ENCODE data around the gene EPHA8.

EPHA8 gene

GRCh38 chr1:22638476-22639234, 75.4 kb downstream of the EPHA8 start:
- no peak for TF ChIP-seq CTCF (IDR thresholded peaks at IDR 0.05; ENCODE audit: low read depth, low read length, missing control alignments)
- no peak overlapping the region for H3K4me3 ChIP-seq (ENCODE audit: low read depth, low read length)
- DNase-seq (ENCODE audit: low read depth): no peak

DNA sequence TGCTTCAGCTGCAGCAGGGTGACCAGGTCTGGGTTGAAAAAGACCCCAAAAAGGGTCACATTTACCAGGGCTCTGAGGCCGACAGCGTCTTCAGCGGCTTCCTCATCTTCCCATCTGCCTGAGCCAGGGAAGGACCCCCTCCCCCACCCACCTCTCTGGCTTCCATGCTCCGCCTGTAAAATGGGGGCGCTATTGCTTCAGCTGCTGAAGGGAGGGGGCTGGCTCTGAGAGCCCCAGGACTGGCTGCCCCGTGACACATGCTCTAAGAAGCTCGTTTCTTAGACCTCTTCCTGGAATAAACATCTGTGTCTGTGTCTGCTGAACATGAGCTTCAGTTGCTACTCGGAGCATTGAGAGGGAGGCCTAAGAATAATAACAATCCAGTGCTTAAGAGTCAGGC, 76.0 kb downstream of the EPHA8 start:
- TF ChIP-seq CTCF (IDR thresholded peaks at IDR 0.05; ENCODE audit: low read depth, low read length, missing control alignments): no peak
- no peak overlapping the region for H3K4me3 ChIP-seq (ENCODE audit: low read depth, low read length)
- DNase-seq (ENCODE audit: low read depth): no peak

- TF ChIP-seq CTCF (IDR thresholded peaks at IDR 0.05; ENCODE audit: low read depth, low read length, missing control alignments): no peak
- no peak overlapping the region for H3K4me3 ChIP-seq (ENCODE audit: low read depth, low read length)
- no peak for DNase-seq (ENCODE audit: low read depth)
Measured at GRCh38 chr1:22641247-22641646, 78.0 kb downstream of the EPHA8 start.

DNA sequence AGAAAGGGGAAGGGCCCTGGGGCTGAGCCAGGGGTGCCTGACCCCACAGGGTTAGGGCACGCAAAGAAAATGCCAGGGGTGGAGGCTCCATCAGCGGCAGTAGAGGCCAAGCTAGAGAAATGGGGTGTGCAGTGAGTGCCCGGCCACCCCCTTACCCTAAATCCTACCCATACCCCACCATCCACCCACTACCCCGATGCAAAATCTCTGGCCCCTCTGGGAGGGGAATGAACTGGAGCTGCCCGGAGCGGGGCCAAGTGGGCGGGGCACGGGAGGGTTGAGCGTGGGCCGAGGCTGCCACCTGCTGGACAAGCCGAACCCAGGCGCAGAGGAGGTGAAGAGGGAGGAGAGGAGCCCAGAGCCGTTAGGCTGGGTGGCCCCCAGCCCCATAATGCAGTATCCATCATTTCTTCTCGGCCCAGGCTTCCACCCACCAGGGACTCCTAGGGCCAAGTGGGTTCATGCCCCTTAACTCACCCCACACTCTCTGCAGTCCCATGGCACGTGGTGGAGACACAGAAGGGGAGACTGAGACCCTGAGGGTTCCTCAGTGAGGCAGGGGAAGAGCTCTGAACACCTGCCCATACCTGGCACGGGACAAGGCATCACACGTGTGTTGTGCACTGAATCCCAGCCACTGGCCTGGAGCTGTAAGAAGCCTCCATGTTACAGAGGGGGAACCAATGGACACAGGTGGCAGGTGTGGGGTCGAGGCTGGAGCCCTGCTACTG, 78.8 kb downstream of the EPHA8 start:
- peak; percentile 85 for TF ChIP-seq CTCF (IDR thresholded peaks at IDR 0.05; ENCODE audit: low read depth, low read length, missing control alignments)
- H3K4me3 ChIP-seq (ENCODE audit: low read depth, low read length): no peak overlapping the region
- no peak for DNase-seq (ENCODE audit: low read depth)

GRCh38 chr1:22643381-22643780, 80.1 kb downstream of the EPHA8 start, which contains the start of gene C1QC:
C1QC (plus strand) TSS chr1:22643633; CDS start chr1:22644024, 391 bp downstream.
- no peak for DNase-seq (ENCODE audit: low read depth)
- no peak for TF ChIP-seq CTCF (IDR thresholded peaks at IDR 0.05; ENCODE audit: low read depth, low read length, missing control alignments)
- no peak within 1 kb of the TSS for H3K4me3 ChIP-seq (ENCODE audit: low read depth, low read length)

GRCh38 chr1:22643928-22644327, 80.6 kb downstream of the EPHA8 start:
- no peak overlapping the region for H3K4me3 ChIP-seq (ENCODE audit: low read depth, low read length)
- DNase-seq (ENCODE audit: low read depth): no peak
- no peak for TF ChIP-seq CTCF (IDR thresholded peaks at IDR 0.05; ENCODE audit: low read depth, low read length, missing control alignments)
